Kidney (tissue), 14 donors: Measurements from ENCODE around the gene BSND. TPM values are rescaled to one million over a fixed set of nuclear protein-coding genes. Genes with fewer than 3 reads are reported as not detected.

ENCODE experiments used
- DNase-seq, 5 donors: peaks; one replicate each; pipeline ENCODE4 v3.0.0-alpha.2; 2013 to 2020
- FAIRE-seq: peaks from 2 replicates; lab custom pipeline; 2012; peaks lifted over from hg19 to GRCh38; lab: Jason Lieb, UNC
- H3K27ac ChIP-seq, 2 donors: one replicate each; pipeline ENCODE4 v1.7.0; 2013; ENCODE audit warnings: low read depth in 2 of 2, low read length in 2 of 2, inconsistent platforms in 1 of 2
- H3K27me3 ChIP-seq: one replicate; pipeline ENCODE4 v1.7.1; 2013; ENCODE audit warnings: low read length, inconsistent platforms; ENCODE audit not compliant: control insufficient read depth, insufficient read depth
- H3K36me3 ChIP-seq, 3 donors: one replicate each; pipeline versions ENCODE4 v1.7.0 to v1.7.1; 2013; ENCODE audit warnings: low read length in 3 of 3, control low read depth in 1 of 3, inconsistent platforms in 1 of 3; ENCODE audit not compliant: insufficient read depth in 3 of 3, control insufficient read depth in 2 of 3
- H3K4me1 ChIP-seq, 3 donors: one replicate each; pipeline versions ENCODE4 v1.7.0 to v1.7.1; 2013; ENCODE audit warnings: low read length in 3 of 3, inconsistent platforms in 1 of 3, low read depth in 1 of 3; ENCODE audit not compliant: control insufficient read depth in 2 of 3, insufficient read depth in 2 of 3
- H3K4me3 ChIP-seq, 3 donors: one replicate each; pipeline versions ENCODE4 v1.7.0 to v1.8.1; 2013; ENCODE audit warnings: low read length in 3 of 3, control low read depth in 1 of 3, inconsistent platforms in 1 of 3
- H3K9ac ChIP-seq, 3 donors: one replicate each; pipeline versions ENCODE4 v1.7.0 to v1.7.1; 2013; ENCODE audit warnings: low read length in 3 of 3, control low read depth in 1 of 3, inconsistent platforms in 1 of 3
- H3K9me3 ChIP-seq, 3 donors: one replicate each; pipeline versions ENCODE4 v1.7.0 to v1.7.1; 2013; ENCODE audit warnings: low read length in 3 of 3, control low read depth in 1 of 3, inconsistent platforms in 1 of 3; ENCODE audit not compliant: control insufficient read depth in 2 of 3, insufficient read depth in 1 of 3
- CTCF ChIP-seq: IDR thresholded peaks from 3 replicates; pipeline ENCODE4 v1.5.1; 2012; ENCODE audit warnings: mild to moderate bottlenecking, moderate library complexity, borderline replicate concordance; ENCODE audit not compliant: insufficient read depth; ENCODE audit errors: extremely low read depth
- intact Hi-C: fragments of 100-400 bp; cut with DNase I; formaldehyde crosslinking; loops from one replicate; pipeline ENCODE4 v1.11.1; 2022
- polyA plus RNA-seq: library from polyadenylated mRNA; stranded (reverse); fragments of 350-450 nt; fragmentation: Illumina TruSeq; extraction: RNeasy Lipid Tissue Mini Kit (QIAGEN cat#74804); gene quantifications from one replicate; pipeline ENCODE4 v1.2.3, GENCODE V29; 2014; ENCODE audit warnings: low read depth, low replicate concordance; ENCODE audit not compliant: insufficient read depth
- total RNA-seq: library from RNA; stranded (reverse); fragmentation: NEBNext Ultra II Directional; extraction: Animal tissue kit (Norgen Biotek cat#: 25700); gene quantifications from one replicate; pipeline ENCODE4 v1.2.1, GENCODE V29; 2021
- donor health status: control.
- donor health status: control.
- donor health status: control.
- donor health status: control.
- donor health status: control.
- donor health status: DM: yes; HTN: yes; CAD: no.
- donor health status: Normal renal cell carcinoma (clear cell type).

BSND gene
- total and polyA plus RNA-seq, 2 donors from 2014 or later = 1.4 to 22.7 TPM

- no peak for TF ChIP-seq CTCF
- intact Hi-C loops = no loop called here
- H3K36me3 ChIP-seq = no peaks in the 10 kb centered on the region
These were observed 44.9 kb upstream of the BSND start for GRCh38 chr1:54953846-54954245.

GRCh38 chr1:54955359-54955758, 43.4 kb upstream of the BSND start:
- DNase-seq (no peak), FAIRE-seq (no peak)
- Histone ChIP-seq H3K27ac (no peak overlapping the region), H3K9me3 (peaks cover 0 to 4% (median 0%) of the 10 kb centered on the region in 3 donors), H3K27me3 (no peaks in the 10 kb centered on the region), H3K4me3 (no peak overlapping the region), H3K4me1 (peaks cover 0 to 4% (median 2%) of the 10 kb centered on the region in 3 donors), H3K36me3 (no peaks in the 10 kb centered on the region), H3K9ac (no peak overlapping the region)
- intact Hi-C loops = no loop called here
- TF ChIP-seq CTCF = no peak

More at GRCh38 chr1:54953846-54954245, 44.9 kb upstream of the BSND start:
- Histone ChIP-seq H3K4me3 (no peak overlapping the region), H3K9me3 (peaks cover 0 to 4% (median 0%) of the 10 kb centered on the region in 3 donors), H3K9ac (no peak overlapping the region), H3K4me1 (peaks cover 0 to 8% (median 4%) of the 10 kb centered on the region in 3 donors), H3K27me3 (no peaks in the 10 kb centered on the region), H3K27ac (peak overlapping the region in 1 of 2 donors; percentile 7)
- no peak for FAIRE-seq
- no peak for DNase-seq

GRCh38 chr1:54956726-54957125, 42.0 kb upstream of the BSND start:
- no peaks in the 10 kb centered on the region for H3K36me3 ChIP-seq
- intact Hi-C loops = no loop called here
- no peaks in the 10 kb centered on the region for H3K4me1 ChIP-seq
- no peaks in the 10 kb centered on the region for H3K27me3 ChIP-seq
- peaks cover 0 to 4% (median 0%) of the 10 kb centered on the region in 3 donors for H3K9me3 ChIP-seq
- TF ChIP-seq CTCF = no peak
- H3K27ac ChIP-seq = no peak overlapping the region
- no peak overlapping the region for H3K4me3 ChIP-seq
- DNase-seq (no peak), FAIRE-seq (no peak)
- no peak overlapping the region for H3K9ac ChIP-seq

GRCh38 chr1:54959241-54959640, 39.5 kb upstream of the BSND start:
- DNase-seq = no peak
- intact Hi-C loops = no loop called here
- no peak for FAIRE-seq

More at GRCh38 chr1:54959241-54959640, 39.5 kb upstream of the BSND start:
- no peak overlapping the region for H3K4me3 ChIP-seq
- no peaks in the 10 kb centered on the region for H3K4me1 ChIP-seq
- H3K36me3 ChIP-seq = no peaks in the 10 kb centered on the region
- H3K9me3 ChIP-seq = peaks cover 0 to 4% (median 0%) of the 10 kb centered on the region in 3 donors
- no peak for TF ChIP-seq CTCF
- no peaks in the 10 kb centered on the region for H3K27me3 ChIP-seq
- no peak overlapping the region for H3K9ac ChIP-seq
- H3K27ac ChIP-seq = no peak overlapping the region
